HTR-8/SVneo (cell line): ENCODE data around the gene PRR30.

Experiments
- DNase-seq: peaks from one replicate; pipeline ENCODE4 v3.0.0; 2011; ENCODE audit warnings: low spot score, mixed read lengths; ENCODE audit not compliant: insufficient read length
- FAIRE-seq: peaks from 2 replicates; lab custom pipeline; 2011; peaks lifted over from hg19 to GRCh38; lab: Jason Lieb, UNC

The PRR30 gene

GRCh38 chr2:27158468-27158867, 19.3 kb upstream of the PRR30 start:
- DNase-seq (no peak), FAIRE-seq (no peak)

- no peak for DNase-seq
- no peak for FAIRE-seq
Observed at GRCh38 chr2:27155069-27155520, 15.9 kb upstream of the PRR30 start.

GRCh38 chr2:27154488-27154887, 15.3 kb upstream of the PRR30 start:
- no peak for FAIRE-seq
- DNase-seq = no peak

GRCh38 chr2:27152796-27153464, 13.7 kb upstream of the PRR30 start:
- DNase-seq (peak; percentile 40), FAIRE-seq (peak; percentile 9)

- FAIRE-seq (no peak), DNase-seq (no peak)
Observed at GRCh38 chr2:27152102-27152795, 13.0 kb upstream of the PRR30 start.

- DNase-seq (no peak), FAIRE-seq (no peak)
Observed at GRCh38 chr2:27150639-27151230, 11.5 kb upstream of the PRR30 start.

- DNase-seq = no peak
- no peak for FAIRE-seq
Observed at GRCh38 chr2:27149570-27150405, 10.6 kb upstream of the PRR30 start.

GRCh38 chr2:27148801-27149439, 9.7 kb upstream of the PRR30 start, which contains the start of gene TCF23:
TSS of gene TCF23 (plus strand) at chr2:27149004. CDS start at chr2:27149134, 130 bp downstream.
- DNase-seq = no peak
- no peak for FAIRE-seq

GRCh38 chr2:27147935-27148334, 8.7 kb upstream of the PRR30 start:
- FAIRE-seq = no peak
- DNase-seq = no peak

- FAIRE-seq = no peak
- DNase-seq = no peak
Observed at GRCh38 chr2:27145682-27146081, 6.5 kb upstream of the PRR30 start.

- no peak for DNase-seq
- FAIRE-seq = no peak
Observed at GRCh38 chr2:27143285-27143684, 4.1 kb upstream of the PRR30 start.

GRCh38 chr2:27138111-27138510, 1.1 kb downstream of the PRR30 start:
- no peak for DNase-seq

GRCh38 chr2:27137322-27137935, 1.8 kb downstream of the PRR30 start:
- FAIRE-seq = no peak

More at GRCh38 chr2:27138111-27138510, 1.1 kb downstream of the PRR30 start:
- no peak for FAIRE-seq

GRCh38 chr2:27136751-27137150, 2.5 kb downstream of the PRR30 start:
- DNase-seq (no peak), FAIRE-seq (no peak)

More at GRCh38 chr2:27137322-27137935, 1.8 kb downstream of the PRR30 start:
- DNase-seq = no peak

GRCh38 chr2:27135478-27135955, 3.7 kb downstream of the PRR30 start:
- DNase-seq (no peak), FAIRE-seq (no peak)

- FAIRE-seq = no peak
Observed at GRCh38 chr2:27134781-27135477, 4.3 kb downstream of the PRR30 start.

GRCh38 chr2:27133905-27134780, 5.1 kb downstream of the PRR30 start, which contains the start of gene PREB:
TSS of gene PREB (minus strand) at chr2:27134636. CDS start at chr2:27134421, 215 bp downstream.
- peak; percentile 99 for FAIRE-seq
- peak; percentile 99 for DNase-seq

More at GRCh38 chr2:27134781-27135477, 4.3 kb downstream of the PRR30 start:
- no peak for DNase-seq
